Pancreas (tissue), 10 donors: Measurements from ENCODE around the gene GRB10. TPM values are rescaled to one million over a fixed set of nuclear protein-coding genes. Genes with fewer than 3 reads are reported as not detected.

ENCODE experiments used
- ATAC-seq, 4 donors: fragments of 200-7000 bp; cut with Tn5 transposase; one replicate each; pipeline versions ENCODE4 v1.8.0 to v1.9.1; 2020; ENCODE audit warnings: mild to moderate bottlenecking in 4 of 4, moderate library complexity in 4 of 4
- DNase-seq, 6 donors: peaks; one replicate each; pipeline ENCODE4 v3.0.0-alpha.2; 2020
- FAIRE-seq: peaks from 2 replicates; lab custom pipeline; 2012; peaks lifted over from hg19 to GRCh38; lab: Jason Lieb, UNC
- H3K27ac ChIP-seq, 4 donors: fragments of 200-600 bp; sonication (generic); 1 replicate in 3 of 4; 2 replicates in 1 of 4; pipeline versions ENCODE4 v1.5.0 to v1.8.0; 2020
- H3K27me3 ChIP-seq, 4 donors: fragments of 200-600 bp; one replicate each; pipeline ENCODE4 v1.8.0; 2021
- H3K36me3 ChIP-seq, 3 donors: fragments of 200-600 bp; sonication (generic) in 1 of 3; one replicate each; pipeline versions ENCODE4 v1.5.0 to v1.8.0; 2020 to 2021
- H3K4me1 ChIP-seq, 3 donors: fragments of 200-600 bp; one replicate each; pipeline ENCODE4 v1.8.0; 2021
- H3K4me3 ChIP-seq, 4 donors: fragments of 200-600 bp; sonication (generic) in 2 of 4; one replicate each; pipeline versions ENCODE4 v1.5.0 to v1.8.0; 2020 to 2021
- H3K9me3 ChIP-seq, 4 donors: fragments of 200-600 bp; one replicate each; pipeline ENCODE4 v1.8.0; 2021
- WGBS, 2 donors: extraction: QIAGEN DNeasy Blood & Tissue Kit; methylation state at CpG; one replicate each; pipeline ENCODE4 v1.1.7; 2013; 5-methylcytosine and 5-hydroxymethylcytosine counted together
- intact Hi-C, 3 donors: fragments of 100-400 bp; cut with DNase I; formaldehyde crosslinking; loops; one replicate each; pipeline versions ENCODE4 v1.11.1 to v1.14.2; 2022
- polyA plus RNA-seq, 2 donors: library from polyadenylated mRNA; stranded (reverse); fragments of 200-250 nt; gene quantifications; one replicate each; pipeline ENCODE4 v1.2.3, GENCODE V29; 2013
- total RNA-seq, 6 donors: library from RNA; stranded (reverse); fragmentation: NEBNext Ultra II Directional in 4 of 6; extraction: Animal tissue kit (Norgen Biotek cat#: 25700) in 4 of 6; gene quantifications; one replicate each; pipeline versions ENCODE4 v1.2.1 to v1.2.4, GENCODE V29; 2021 to 2023
- TF ChIP-seq, protein P1 (sequence below), 4 donors: fragments of 200-600 bp; sonication (generic) in 3 of 4; IDR thresholded peaks; one replicate each; pipeline versions ENCODE4 v1.5.0 to v1.8.0; 2021; ENCODE audit warnings: antibody characterized with exemption in 4 of 4
- donor health status: healthy with polysubstance abuse.
- donor health status: DM: no; HTN: no; CAD: no; lungs with moderate emphysema.
- donor health status: DM: no; HTN: no; CAD: no.
- donor health status: control.
- donor health status: control.
- donor health status: Bipolar disorder and iron deficiency.
- donor health status: DM: yes; HTN: yes; CAD: no.
- donor health status: DM: no; HTN: no; CAD: no.
- donor health status: DM: no; HTN: no; CAD: no.
- donor health status: DM: yes; HTN: yes; CAD: no.

Gene GRB10
- total and polyA plus RNA-seq, 8 donors = 69.9 to 199 (median 133) TPM

DNA sequence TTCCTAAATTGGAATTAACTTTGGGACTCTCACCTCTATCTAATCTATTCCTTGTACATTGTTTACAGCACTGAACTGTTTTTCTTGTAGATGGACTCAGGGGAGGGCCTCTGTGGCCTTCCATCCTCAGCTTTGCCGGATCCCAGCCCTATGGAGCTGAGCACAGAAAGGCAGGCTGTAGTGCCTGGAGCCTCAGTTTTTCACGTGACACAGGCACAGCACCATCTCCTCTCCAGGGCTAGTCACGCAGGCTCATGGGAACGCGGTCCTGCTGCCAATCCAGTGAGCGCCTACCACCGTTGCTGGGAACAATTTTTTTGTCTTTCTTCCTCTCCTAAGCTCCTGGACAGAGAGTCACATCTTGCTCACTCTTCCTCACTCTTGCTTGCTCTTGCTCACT, 141.9 kb downstream of the GRB10 start:
- peaks cover 12 to 26% (median 14%) of the 10 kb centered on the region in 3 donors for H3K4me1 ChIP-seq
- 76 to 80% methylated on average over 7 of the region's 7 CpGs for WGBS, 2 donors
- no peak for FAIRE-seq

DNA sequence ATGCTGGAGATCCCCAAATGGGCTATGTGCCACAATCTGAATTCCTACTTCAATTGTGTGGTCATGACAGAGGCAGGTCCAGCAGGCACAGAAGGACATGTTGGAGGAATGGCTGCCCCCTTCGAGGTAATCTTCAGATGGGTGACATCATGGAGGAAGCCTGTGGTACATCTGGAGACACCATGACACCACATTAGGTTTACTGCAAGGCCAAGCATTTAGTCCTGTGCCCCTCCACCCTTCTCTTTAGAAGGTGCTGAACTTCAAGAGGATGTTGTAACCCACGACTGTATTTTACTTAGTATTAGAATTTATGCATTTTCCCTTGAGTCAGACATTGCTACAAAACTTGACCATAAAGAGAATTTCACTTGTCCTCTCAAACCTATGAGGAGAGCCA, 142.4 kb downstream of the GRB10 start:
- Histone ChIP-seq H3K9me3 (no peaks in the 10 kb centered on the region), H3K4me3 (no peak overlapping the region), H3K27me3 (no peaks in the 10 kb centered on the region), H3K27ac (no peak overlapping the region), H3K4me1 (peaks cover 12 to 26% (median 14%) of the 10 kb centered on the region in 3 donors), H3K36me3 (peaks cover 0 to 11% (median 0%) of the 10 kb centered on the region in 3 donors)
- DNase-seq (no peak), FAIRE-seq (no peak), ATAC-seq (no peak)
- TF ChIP-seq, protein P1, sequence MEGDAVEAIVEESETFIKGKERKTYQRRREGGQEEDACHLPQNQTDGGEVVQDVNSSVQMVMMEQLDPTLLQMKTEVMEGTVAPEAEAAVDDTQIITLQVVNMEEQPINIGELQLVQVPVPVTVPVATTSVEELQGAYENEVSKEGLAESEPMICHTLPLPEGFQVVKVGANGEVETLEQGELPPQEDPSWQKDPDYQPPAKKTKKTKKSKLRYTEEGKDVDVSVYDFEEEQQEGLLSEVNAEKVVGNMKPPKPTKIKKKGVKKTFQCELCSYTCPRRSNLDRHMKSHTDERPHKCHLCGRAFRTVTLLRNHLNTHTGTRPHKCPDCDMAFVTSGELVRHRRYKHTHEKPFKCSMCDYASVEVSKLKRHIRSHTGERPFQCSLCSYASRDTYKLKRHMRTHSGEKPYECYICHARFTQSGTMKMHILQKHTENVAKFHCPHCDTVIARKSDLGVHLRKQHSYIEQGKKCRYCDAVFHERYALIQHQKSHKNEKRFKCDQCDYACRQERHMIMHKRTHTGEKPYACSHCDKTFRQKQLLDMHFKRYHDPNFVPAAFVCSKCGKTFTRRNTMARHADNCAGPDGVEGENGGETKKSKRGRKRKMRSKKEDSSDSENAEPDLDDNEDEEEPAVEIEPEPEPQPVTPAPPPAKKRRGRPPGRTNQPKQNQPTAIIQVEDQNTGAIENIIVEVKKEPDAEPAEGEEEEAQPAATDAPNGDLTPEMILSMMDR (IDR thresholded peaks at IDR 0.05) = no peak
- WGBS, 2 donors = 61 to 65% methylated on average over 2 of the region's 2 CpGs
- intact Hi-C loops = no loop called here

More for the DNA sequence above, 141.9 kb downstream of the GRB10 start:
- TF ChIP-seq, protein P1 (IDR thresholded peaks at IDR 0.05) = no peak
- Histone ChIP-seq H3K36me3 (peaks cover 0 to 11% (median 0%) of the 10 kb centered on the region in 3 donors), H3K9me3 (no peaks in the 10 kb centered on the region), H3K27me3 (no peaks in the 10 kb centered on the region), H3K4me3 (no peak overlapping the region), H3K27ac (no peak overlapping the region)
- DNase-seq = no peak
- intact Hi-C loops = no loop called here
- peak in 1 of 4 donors; percentile 1 for ATAC-seq

DNA sequence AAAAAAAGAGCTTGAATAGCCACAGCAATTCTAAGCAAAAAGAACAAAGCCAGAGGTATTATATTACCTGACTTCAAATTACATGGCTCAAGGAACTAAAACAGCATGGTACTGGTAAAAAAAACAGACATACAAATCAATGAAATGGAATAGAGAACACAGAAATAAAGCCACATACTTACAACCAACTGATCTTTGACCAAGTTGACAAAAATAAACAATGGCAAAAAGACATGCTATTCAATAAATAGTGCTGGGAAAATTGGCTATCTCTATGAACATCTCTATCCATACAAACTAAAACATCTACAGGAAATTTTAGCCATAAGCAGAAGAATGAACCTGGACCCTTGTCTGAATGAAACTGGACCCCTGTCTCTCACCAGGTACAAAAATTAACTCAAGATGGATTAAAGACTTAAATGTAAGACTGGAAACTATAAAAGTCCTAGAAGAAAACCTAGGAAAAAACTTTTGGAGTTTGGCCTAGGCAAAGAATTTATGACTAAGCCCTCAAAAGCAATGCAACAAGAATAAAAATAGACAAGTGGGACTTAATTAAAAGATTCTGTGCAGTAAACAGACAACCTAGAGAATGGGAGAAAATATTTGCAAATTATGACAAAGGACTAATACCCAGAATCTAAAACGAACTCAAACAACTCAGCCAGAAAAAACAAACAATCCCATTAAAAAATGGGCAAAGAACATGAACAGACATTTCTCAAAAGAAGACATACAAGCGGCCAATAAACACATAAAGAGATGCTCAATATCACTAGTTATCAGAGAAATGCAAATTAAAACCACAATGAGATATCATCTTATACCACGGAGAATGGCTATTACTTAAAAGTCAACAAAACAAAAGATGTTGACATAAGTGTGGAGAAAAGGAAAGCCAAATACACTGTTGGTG, 144.7 kb downstream of the GRB10 start:
- ATAC-seq = no peak
- DNase-seq = no peak
- no peak for FAIRE-seq
- peaks cover 22 to 27% (median 24%) of the 10 kb centered on the region in 3 donors for H3K4me1 ChIP-seq
- no peak overlapping the region for H3K27ac ChIP-seq
- no peaks in the 10 kb centered on the region for H3K9me3 ChIP-seq
- no peak overlapping the region for H3K4me3 ChIP-seq
- TF ChIP-seq, protein P1 (IDR thresholded peaks at IDR 0.05) = no peak
- intact Hi-C loops = loop anchor here in 1 of 3 donors (2.0 kb wide), 1 partner anchor 51 kb away; no protein-coding TSS in a partner anchor
- no peaks in the 10 kb centered on the region for H3K27me3 ChIP-seq
- peaks cover 0 to 11% (median 0%) of the 10 kb centered on the region in 3 donors for H3K36me3 ChIP-seq
- 52 to 63% methylated on average over 3 of the region's 3 CpGs for WGBS, 2 donors

DNA sequence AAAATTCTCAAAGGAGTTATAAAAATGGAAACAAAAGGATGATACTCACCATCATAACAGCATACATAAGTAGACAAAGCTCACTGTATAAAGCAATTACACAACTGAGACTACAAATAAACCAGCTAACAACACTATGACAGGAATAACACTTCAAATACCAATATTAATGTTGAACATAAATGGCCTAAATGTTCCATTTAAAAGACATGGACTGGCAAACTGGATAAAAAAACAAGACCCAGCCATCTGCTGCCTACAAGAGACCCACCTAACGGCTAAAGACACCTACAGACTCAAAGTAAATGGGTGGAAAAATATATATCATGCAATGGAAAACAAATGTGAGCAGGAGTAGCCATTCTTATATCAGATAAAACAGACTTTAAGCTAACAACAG, 148.3 kb downstream of the GRB10 start:
- intact Hi-C loops = no loop called here
- TF ChIP-seq, protein P1 (IDR thresholded peaks at IDR 0.05) = no peak
- H3K9me3 ChIP-seq = no peaks in the 10 kb centered on the region
- WGBS, 2 donors = 95 to 100% methylated on average over 1 of the region's 1 CpG
- no peak for ATAC-seq
- H3K4me3 ChIP-seq = no peak overlapping the region
- no peak overlapping the region for H3K27ac ChIP-seq
- no peak for FAIRE-seq
- peaks cover 0 to 8% (median 0%) of the 10 kb centered on the region in 3 donors for H3K36me3 ChIP-seq
- H3K27me3 ChIP-seq = no peaks in the 10 kb centered on the region
- H3K4me1 ChIP-seq = peaks cover 14 to 30% (median 19%) of the 10 kb centered on the region in 3 donors
- no peak for DNase-seq

DNA sequence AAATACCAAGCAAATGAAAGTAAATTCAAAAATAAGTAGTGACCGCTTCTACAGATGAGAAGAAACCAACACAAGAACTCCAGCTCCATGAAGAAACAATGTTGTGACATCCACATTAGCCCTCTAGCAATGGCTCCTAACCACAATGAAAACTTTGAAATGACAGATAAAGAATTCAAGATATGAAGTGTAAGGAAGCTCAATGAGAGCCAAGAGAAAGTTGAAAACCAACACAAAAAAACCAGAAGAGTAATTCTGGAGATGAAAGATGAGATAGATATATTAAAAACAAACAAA, 149.3 kb downstream of the GRB10 start:
- FAIRE-seq = no peak
- intact Hi-C loops = no loop called here
- Histone ChIP-seq H3K4me3 (no peak overlapping the region), H3K27ac (no peak overlapping the region), H3K9me3 (no peaks in the 10 kb centered on the region), H3K36me3 (no peaks in the 10 kb centered on the region), H3K27me3 (no peaks in the 10 kb centered on the region), H3K4me1 (peaks cover 14 to 26% (median 19%) of the 10 kb centered on the region in 3 donors)
- ATAC-seq = no peak
- TF ChIP-seq, protein P1 (IDR thresholded peaks at IDR 0.05) = no peak
- DNase-seq = no peak
- WGBS, 2 donors = 97 to 100% methylated on average over 1 of the region's 1 CpG
